H1 (cell line): ENCODE data around the gene CISH. TPM values are rescaled to one million over a fixed set of nuclear protein-coding genes. Genes with fewer than 3 reads are reported as not detected.

Source experiments
- SP4 ChIP-seq: IDR thresholded peaks from 2 replicates; pipeline ENCODE4 v1.6.1; 2012; ENCODE audit warnings: low read length, inconsistent platforms
- polyA plus RNA-seq, 7 experiments: library from polyadenylated mRNA; depleted of rRNA in 3 of 7; stranded (reverse) in 5 of 7; unstranded in 2 of 7; fragments of >200 nt in 5 of 7; fragments of 200-250 nt in 2 of 7; gene quantifications; 1 replicate in 5 of 7; 2 replicates in 1 of 7; 4 replicates in 1 of 7; pipeline versions ENCODE4 v1.2.1 to v1.2.3, GENCODE V29; 2011 to 2013; ENCODE audit warnings: missing spikeins in 2 of 7, mixed read lengths in 2 of 7
- total RNA-seq: library from RNA; stranded (reverse); fragmentation: NEBNext Ultra II Directional; extraction: Animal tissue kit (Norgen Biotek cat#: 25700); gene quantifications from 2 replicates; pipeline ENCODE4 v1.2.1, GENCODE V29; 2021

The CISH gene
- total and polyA plus RNA-seq, 2 of the 8 experiments (the other 6 are each of a cell fraction or from before 2014, with no cell fraction given): 1.9 to 2.2 TPM

GRCh38 chr3:50567386-50568167 is 44.0 kb downstream of the CISH start, which contains the start of gene C3orf18 (continued):
- TF ChIP-seq SP4: no peak
